HepG2 (cell line): Measurements from ENCODE around the gene OR8D1. TPM values are rescaled to one million over a fixed set of nuclear protein-coding genes. Genes with fewer than 3 reads are reported as not detected.

Experiments used
- BHLHE40 ChIP-seq: IDR thresholded peaks from 2 replicates; pipeline ENCODE4 v1.6.1; 2011; ENCODE audit warnings: low read length, improper control_type of control experiment
- ETV5 ChIP-seq: IDR thresholded peaks from 2 replicates; pipeline ENCODE4 v1.6.1; 2018; ENCODE audit warnings: missing biosample characterization, missing genetic modification reagents, inconsistent platforms, borderline replicate concordance
- EZH2 ChIP-seq: conservative IDR thresholded peaks from 2 replicates; pipeline ENCODE4 v1.6.1; 2012; ENCODE audit warnings: mild to moderate bottlenecking, low read depth, low read length, moderate library complexity
- FOXP1 ChIP-seq, 2 experiments: fragments of 450-650 bp in 1 of 2; IDR thresholded peaks; 2 replicates each; pipeline ENCODE4 v1.6.1; 2017 to 2018; ENCODE audit warnings: antibody characterized with exemption in 1 of 2
- HES4 ChIP-seq: sonication (generic); formaldehyde crosslinking; IDR thresholded peaks from 2 replicates; pipeline ENCODE4 v1.9.0; 2021; ENCODE audit warnings: mild to moderate bottlenecking, missing genetic modification reagents, borderline replicate concordance
- HNF4A ChIP-seq: sonication (generic); formaldehyde crosslinking; IDR thresholded peaks from 2 replicates; pipeline ENCODE4 v1.4.0; 2020; ENCODE audit warnings: missing genetic modification reagents
- HNF4G ChIP-seq, 2 experiments: sonication (generic) in 1 of 2; formaldehyde crosslinking in 1 of 2; IDR thresholded peaks; 2 replicates each; pipeline versions ENCODE4 v1.4.0 to v1.6.1; 2011 to 2020; ENCODE audit warnings: borderline replicate concordance in 2 of 2, low read depth in 2 of 2, mild to moderate bottlenecking in 2 of 2, low read length in 1 of 2, missing genetic modification reagents in 1 of 2, moderate library complexity in 1 of 2
- HNRNPH1 ChIP-seq: fragments of 200-400 bp; formaldehyde crosslinking; optimal IDR thresholded peaks from 2 replicates; pipeline ENCODE3; 2017; ENCODE audit warnings: mild to moderate bottlenecking, low read depth, low read length
- NCOR1 ChIP-seq: fragments of 200-600 bp; sonication (generic); IDR thresholded peaks from 2 replicates; pipeline ENCODE4 v1.7.0; 2017; ENCODE audit warnings: antibody characterized with exemption, low read length, borderline replicate concordance
- NFE2L1 ChIP-seq: sonication (generic); formaldehyde crosslinking; IDR thresholded peaks from 2 replicates; pipeline ENCODE4 v1.4.0; 2020; ENCODE audit warnings: missing genetic modification reagents, mild to moderate bottlenecking, borderline replicate concordance
- SOX13 ChIP-seq, 3 experiments: fragments of 450-650 bp in 1 of 3; sonication (generic) in 1 of 3; formaldehyde crosslinking in 1 of 3; IDR thresholded peaks in 2 of 3; conservative IDR thresholded peaks in 1 of 3; 2 replicates each; pipeline versions ENCODE4 v1.5.0 to v1.6.1; 2016 to 2020; ENCODE audit warnings: antibody characterized with exemption in 1 of 3, mild to moderate bottlenecking in 1 of 3, missing compliant biosample characterization in 1 of 3, missing genetic modification reagents in 1 of 3, moderate library complexity in 1 of 3
- SRY ChIP-seq: sonication (generic); formaldehyde crosslinking; IDR thresholded peaks from 2 replicates; pipeline ENCODE4 v1.8.0; 2022; ENCODE audit warnings: mild to moderate bottlenecking, missing genetic modification reagents
- TFDP2 ChIP-seq: sonication (generic); formaldehyde crosslinking; IDR thresholded peaks from 2 replicates; pipeline ENCODE4 v1.4.0; 2020; ENCODE audit warnings: missing genetic modification reagents
- ZHX2 ChIP-seq, 2 experiments: sonication (generic) in 1 of 2; formaldehyde crosslinking in 1 of 2; IDR thresholded peaks; 2 replicates each; pipeline versions ENCODE4 v1.6.1 to v1.9.0; 2014 to 2022; ENCODE audit warnings: antibody characterized with exemption in 1 of 2, borderline replicate concordance in 1 of 2, inconsistent platforms in 1 of 2, low read depth in 1 of 2, missing genetic modification reagents in 1 of 2
- ZMAT3 ChIP-seq: sonication (generic); formaldehyde crosslinking; conservative IDR thresholded peaks from 2 replicates; pipeline ENCODE4 v1.7.0; 2021; ENCODE audit warnings: missing genetic modification reagents
- ZNF121 ChIP-seq: sonication (generic); formaldehyde crosslinking; IDR thresholded peaks from 2 replicates; pipeline ENCODE4 v1.5.0; 2020; ENCODE audit warnings: mild to moderate bottlenecking, missing genetic modification reagents
- ZNF256 ChIP-seq: sonication (generic); formaldehyde crosslinking; conservative IDR thresholded peaks from 2 replicates; pipeline ENCODE4 v1.4.0; 2020; ENCODE audit warnings: missing genetic modification reagents
- ZUFSP ChIP-seq: sonication (generic); formaldehyde crosslinking; IDR thresholded peaks from 2 replicates; pipeline ENCODE4 v1.9.0; 2021; ENCODE audit warnings: missing genetic modification reagents, mild to moderate bottlenecking, borderline replicate concordance
- polyA plus RNA-seq, 8 experiments: library from polyadenylated mRNA; depleted of rRNA in 3 of 8; stranded (reverse) in 7 of 8; unstranded in 1 of 8; fragments of >200 nt; fragmentation: Illumina TruSeq in 4 of 8; extraction: Trizol in 4 of 8; gene quantifications; 2 replicates each; pipeline versions ENCODE4 v1.2.1 to v1.2.3, GENCODE V29; 2011 to 2016; ENCODE audit warnings: low read depth in 4 of 8, missing spikeins in 1 of 8, mixed read lengths in 1 of 8; ENCODE audit not compliant: insufficient read depth in 1 of 8
- total RNA-seq, 5 experiments: library from RNA; depleted of rRNA; stranded (reverse); fragments of >200 nt; fragmentation: Illumina TruSeq; extraction: Trizol; gene quantifications; 2 replicates each; pipeline ENCODE4 v1.2.3, GENCODE V29; 2016; ENCODE audit warnings: low read depth in 1 of 5
- TF ChIP-seq, protein P1 (sequence below): sonication (generic); formaldehyde crosslinking; IDR thresholded peaks from 2 replicates; pipeline ENCODE4 v1.8.0; 2022; ENCODE audit warnings: mild to moderate bottlenecking, missing genetic modification reagents

Gene OR8D1
- total and polyA plus RNA-seq, 2 of the 13 experiments (the other 11 are each of a cell fraction or from before 2014, with no cell fraction given): not detected

GRCh38 chr11:124340142-124340447, 26.3 kb upstream of the OR8D1 start (continued):
- TF ChIP-seq ZHX2 (IDR thresholded peaks at IDR 0.05; ENCODE audit: low read depth) (no peak), ZHX2 (CRISPR knock-in tag; IDR thresholded peaks at IDR 0.05; ENCODE audit: borderline replicate concordance) (no peak), NFE2L1 (no peak), FOXP1 (IDR thresholded peaks at IDR 0.05) (no peak), FOXP1 (CRISPR knock-in tag; IDR thresholded peaks at IDR 0.05) (no peak), ZMAT3 (CRISPR knock-in tag) (no peak), HNRNPH1 (no peak), HNF4A (CRISPR knock-in tag) (peak; percentile 66), EZH2 (no peak), ZUFSP (CRISPR knock-in tag) (no peak), NCOR1 (peak; percentile 40; the same call in 1 of the 2 replicates), HNF4G (IDR thresholded peaks at IDR 0.05; ENCODE audit: borderline replicate concordance, low read depth, low read length) (peak; percentile 47; the same call in 1 of the 2 replicates), HNF4G (CRISPR knock-in tag; IDR thresholded peaks at IDR 0.05; ENCODE audit: borderline replicate concordance, low read depth) (no peak), BHLHE40 (no peak), ETV5 (CRISPR knock-in tag) (no peak), ZNF121 (CRISPR knock-in tag) (no peak), TFDP2 (CRISPR knock-in tag) (no peak), ZNF256 (CRISPR knock-in tag) (no peak), SRY (CRISPR knock-in tag) (no peak), SOX13 (IDR thresholded peaks at IDR 0.05) (no peak), SOX13 (CRISPR knock-in tag; conservative IDR thresholded peaks at IDR 0.05 in 1 of 2, IDR thresholded peaks at IDR 0.05 in 1 of 2) (peak in 1 of 2 experiments; percentile 85; a peak in 2 of 4 replicates), HES4 (CRISPR knock-in tag) (no peak)
- TF ChIP-seq, protein P1, sequence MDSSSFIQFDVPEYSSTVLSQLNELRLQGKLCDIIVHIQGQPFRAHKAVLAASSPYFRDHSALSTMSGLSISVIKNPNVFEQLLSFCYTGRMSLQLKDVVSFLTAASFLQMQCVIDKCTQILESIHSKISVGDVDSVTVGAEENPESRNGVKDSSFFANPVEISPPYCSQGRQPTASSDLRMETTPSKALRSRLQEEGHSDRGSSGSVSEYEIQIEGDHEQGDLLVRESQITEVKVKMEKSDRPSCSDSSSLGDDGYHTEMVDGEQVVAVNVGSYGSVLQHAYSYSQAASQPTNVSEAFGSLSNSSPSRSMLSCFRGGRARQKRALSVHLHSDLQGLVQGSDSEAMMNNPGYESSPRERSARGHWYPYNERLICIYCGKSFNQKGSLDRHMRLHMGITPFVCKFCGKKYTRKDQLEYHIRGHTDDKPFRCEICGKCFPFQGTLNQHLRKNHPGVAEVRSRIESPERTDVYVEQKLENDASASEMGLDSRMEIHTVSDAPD (CRISPR knock-in tag): 0 out of 2 replicates have a peak, but pooled peaks have one; percentile 6
